HCT116 (cell line): ENCODE results near the gene TMEM156. TPM values are rescaled to one million over a fixed set of nuclear protein-coding genes. Genes with fewer than 3 reads are reported as not detected.

Experiments
- ATAC-seq: fragments of 200-7000 bp; cut with Tn5 transposase; 2 replicates; pipeline ENCODE4 v1.9.1; 2020; ENCODE audit warnings: mild to moderate bottlenecking, moderate library complexity
- BruUV-seq: library from RNA; stranded (reverse); fragments of 400-500 nt; replicated peaks from 2 replicates; lab custom pipeline; 2021; lab: Mats Ljungman, UMichigan
- CTCF ChIA-PET: fragments of 300-600 bp; sonication (Branson Sonifier 250); formaldehyde crosslinking; loops from one replicate; lab custom pipeline; 2021; ENCODE audit warnings: antibody characterized with exemption; lab: Charles Lee
- POLR2A ChIA-PET: fragments of 300-600, 350-600 bp; sonication (Branson Sonifier 250); formaldehyde crosslinking; loops from one replicate; lab custom pipeline; 2021; ENCODE audit warnings: antibody characterized with exemption; lab: Charles Lee
- RAD21 ChIA-PET, 2 experiments: fragments of 300-600 bp; sonication (Branson Sonifier 250); formaldehyde crosslinking; loops; one replicate each; lab custom pipeline; 2023; ENCODE audit warnings: low total read pairs in 2 of 2; ENCODE audit not compliant: uncharacterized antibody in 2 of 2, unreplicated experiment in 2 of 2, low non-redundant PET in 1 of 2; lab: Charles Lee
- DNase-seq: peaks from one replicate; pipeline ENCODE4 v3.0.0-alpha.2; 2010; ENCODE audit warnings: low read depth, low spot score
- H2AFZ ChIP-seq: fragments of 200-600 bp; shearing (Covaris generic), sonication (generic); 2 replicates; pipeline ENCODE4 v1.6.1; 2017; ENCODE audit warnings: low read depth, mixed run types, mixed read lengths, antibody characterized with exemption, low read length; ENCODE audit not compliant: poor library complexity, severe bottlenecking
- H3K27ac ChIP-seq: 2 replicates; pipeline ENCODE4 v1.5.1; 2012; ENCODE audit warnings: low read depth, low read length
- H3K27me3 ChIP-seq: fragments of 200-600 bp; sonication (generic); 2 replicates; pipeline ENCODE4 v1.6.1; 2016; ENCODE audit warnings: mixed run types, low read length, mixed read lengths; ENCODE audit not compliant: insufficient read depth
- H3K36me3 ChIP-seq, 2 experiments: fragments of 200-500 bp in 1 of 2; fragments of 200-600 bp in 1 of 2; sonication (Bioruptor generic) in 1 of 2; sonication (generic) in 1 of 2; 2 replicates each; pipeline versions ENCODE4 v1.5.1 to v1.6.1; 2014 to 2016; ENCODE audit warnings: low read length in 2 of 2, inconsistent platforms in 1 of 2, mixed read lengths in 1 of 2, mixed run types in 1 of 2; ENCODE audit not compliant: insufficient read depth in 2 of 2, control insufficient read depth in 1 of 2
- H3K4me1 ChIP-seq, 2 experiments: fragments of 200-600 bp in 1 of 2; sonication (generic) in 1 of 2; 2 replicates each; pipeline versions ENCODE4 v1.5.1 to v1.6.1; 2012 to 2017; ENCODE audit warnings: low read length in 2 of 2, inconsistent platforms in 1 of 2, mild to moderate bottlenecking in 1 of 2, mixed read lengths in 1 of 2, mixed run types in 1 of 2, moderate library complexity in 1 of 2; ENCODE audit not compliant: insufficient read depth in 2 of 2, control insufficient read depth in 1 of 2
- H3K4me2 ChIP-seq: fragments of 200-600 bp; sonication (generic); 2 replicates; pipeline ENCODE4 v1.6.1; 2017; ENCODE audit warnings: mixed run types, low read length, mixed read lengths
- H3K4me3 ChIP-seq, 2 experiments: fragments of 200-600 bp in 1 of 2; sonication (generic) in 1 of 2; replicated peaks in 1 of 2; 2 replicates each; pipeline ENCODE4 v1.5.1; 2011 to 2016; ENCODE audit warnings: low read length in 2 of 2, control low read depth in 1 of 2, low read depth in 1 of 2, mild to moderate bottlenecking in 1 of 2, mixed read lengths in 1 of 2, mixed run types in 1 of 2
- H3K79me2 ChIP-seq: fragments of 200-600 bp; sonication (generic); 2 replicates; pipeline ENCODE4 v1.6.1; 2017; ENCODE audit warnings: mild to moderate bottlenecking, mixed run types, low read length, moderate library complexity, mixed read lengths; ENCODE audit not compliant: insufficient read depth
- H3K9ac ChIP-seq: fragments of 200-600 bp; sonication (generic); 2 replicates; pipeline ENCODE4 v1.6.1; 2016; ENCODE audit warnings: low read length, mixed read lengths
- H3K9me2 ChIP-seq: fragments of 200-600 bp; sonication (generic), shearing (Covaris generic); 2 replicates; pipeline ENCODE4 v1.6.1; 2017; ENCODE audit warnings: mixed run types, mild to moderate bottlenecking, moderate library complexity; ENCODE audit not compliant: insufficient read depth
- H3K9me3 ChIP-seq, 2 experiments: fragments of 200-500 bp in 1 of 2; fragments of 200-600 bp in 1 of 2; sonication (Bioruptor generic) in 1 of 2; sonication (generic) in 1 of 2; 2 replicates each; pipeline ENCODE4 v1.6.1; 2014 to 2017; ENCODE audit warnings: low read length in 2 of 2, mixed read lengths in 2 of 2, inconsistent platforms in 1 of 2, low read depth in 1 of 2, mild to moderate bottlenecking in 1 of 2, mixed run types in 1 of 2, moderate library complexity in 1 of 2; ENCODE audit not compliant: control insufficient read depth in 1 of 2, insufficient read depth in 1 of 2
- H4K20me1 ChIP-seq: fragments of 200-600 bp; sonication (generic), shearing (Covaris generic); 2 replicates; pipeline ENCODE4 v1.6.1; 2017; ENCODE audit warnings: mixed run types, mild to moderate bottlenecking, moderate library complexity; ENCODE audit not compliant: insufficient read depth
- ATF3 ChIP-seq: IDR thresholded peaks from 2 replicates; pipeline ENCODE4 v1.6.1; 2012
- CBX3 ChIP-seq: IDR thresholded peaks from 2 replicates; pipeline ENCODE4 v1.6.1; 2012; ENCODE audit warnings: low read depth
- CEBPB ChIP-seq: IDR thresholded peaks from 2 replicates; pipeline ENCODE4 v1.6.1; 2012; ENCODE audit warnings: low read depth
- EGR1 ChIP-seq: IDR thresholded peaks from 2 replicates; pipeline ENCODE4 v1.6.1; 2012; ENCODE audit warnings: low read depth
- EZH2 ChIP-seq: fragments of 200-600 bp; sonication (generic); IDR thresholded peaks from 2 replicates; pipeline ENCODE4 v1.6.1; 2017; ENCODE audit warnings: antibody characterized with exemption, mixed run types
- EZH2phosphoT487 ChIP-seq: fragments of 200-600 bp; IDR thresholded peaks from 2 replicates; pipeline ENCODE4 v1.6.1; 2018; ENCODE audit warnings: antibody characterized with exemption, borderline replicate concordance
- FOSL1 ChIP-seq: IDR thresholded peaks from 2 replicates; pipeline ENCODE4 v1.6.1; 2012; ENCODE audit warnings: low read depth
- JUND ChIP-seq: IDR thresholded peaks from 2 replicates; pipeline ENCODE4 v1.6.1; 2012
- MAX ChIP-seq: IDR thresholded peaks from 2 replicates; pipeline ENCODE4 v1.6.1; 2012
- POLR2A ChIP-seq: IDR thresholded peaks from 2 replicates; pipeline ENCODE4 v1.7.0; 2011; ENCODE audit warnings: borderline replicate concordance; ENCODE audit not compliant: insufficient read depth, insufficient read length; ENCODE audit errors: extremely low read depth
- SIN3A ChIP-seq: IDR thresholded peaks from 2 replicates; pipeline ENCODE4 v1.6.1; 2012; ENCODE audit warnings: low read depth
- SP1 ChIP-seq: IDR thresholded peaks from 2 replicates; pipeline ENCODE4 v1.6.1; 2012; ENCODE audit warnings: low read depth
- TCF7L2 ChIP-seq: IDR thresholded peaks from 2 replicates; pipeline ENCODE4 v1.7.0; 2011; ENCODE audit warnings: borderline replicate concordance, inconsistent platforms; ENCODE audit not compliant: insufficient read depth, insufficient read length; ENCODE audit errors: extremely low read depth
- YY1 ChIP-seq: IDR thresholded peaks from 2 replicates; pipeline ENCODE4 v1.6.1; 2011; ENCODE audit warnings: low read length, low read depth, moderate library complexity, mild to moderate bottlenecking; ENCODE audit not compliant: insufficient replicate concordance; ENCODE audit errors: extremely low read depth
- ZBTB33 ChIP-seq: IDR thresholded peaks from 2 replicates; pipeline ENCODE4 v1.6.1; 2011; ENCODE audit warnings: mild to moderate bottlenecking, low read length, moderate library complexity; ENCODE audit not compliant: insufficient replicate concordance; ENCODE audit errors: extremely low read depth
- ZFX ChIP-seq: fragments of 450-650 bp; IDR thresholded peaks from 2 replicates; pipeline ENCODE4 v1.6.1; 2017
- intact Hi-C: fragments of 100-400 bp; cut with micrococcal nuclease; formaldehyde crosslinking; loops from 2 replicates; pipeline ENCODE4 v1.10.0; 2022
- total RNA-seq: library from RNA; stranded (reverse); gene quantifications from one replicate; pipeline ENCODE4 v1.2.1, GENCODE V29; 2021; ENCODE audit not compliant: unreplicated experiment
- TF ChIP-seq, protein P1 (sequence below): IDR thresholded peaks from 2 replicates; pipeline ENCODE4 v1.6.1; 2012; ENCODE audit warnings: low read depth
- TF ChIP-seq, protein P2 (sequence below), 3 experiments: fragments of 200-600 bp in 1 of 3; sonication (generic) in 1 of 3; IDR thresholded peaks in 2 of 3; conservative IDR thresholded peaks in 1 of 3; 2 replicates each; pipeline ENCODE4 v1.5.1; 2012 to 2017; ENCODE audit warnings: low read depth in 2 of 3, low read length in 2 of 3, antibody characterized with exemption in 1 of 3, borderline replicate concordance in 1 of 3, control low read depth in 1 of 3, mild to moderate bottlenecking in 1 of 3, mixed read lengths in 1 of 3, mixed run types in 1 of 3, moderate library complexity in 1 of 3; ENCODE audit not compliant: insufficient read depth in 1 of 3

TMEM156 gene
- total RNA-seq, 1 experiment from 2014 or later = 0.22 TPM

- BruUV-seq = no TSS peak
- ChIA-PET RAD21 (no interaction called here), POLR2A (interaction anchor here (0.6 kb wide), 1 partner anchor 1076 kb away, joined by 3 read pairs; no protein-coding TSS in a partner anchor), CTCF (no interaction called here)
- no peaks in the 10 kb centered on the region for H4K20me1 ChIP-seq
- H2AFZ ChIP-seq = peak overlapping the region; percentile 3
- H3K9me2 ChIP-seq = no peaks in the 10 kb centered on the region
- no peak for ATAC-seq
- no peak overlapping the region for H3K27ac ChIP-seq
- no peak overlapping the region for H3K9ac ChIP-seq
- H3K36me3 ChIP-seq = no peaks in the 10 kb centered on the region
- intact Hi-C loops = no loop called here
- H3K9me3 ChIP-seq = no peaks in the 10 kb centered on the region
- no peak overlapping the region for H3K4me3 ChIP-seq
- H3K4me2 ChIP-seq = no peak overlapping the region
- no peaks in the 10 kb centered on the region for H3K79me2 ChIP-seq
- 0 out of 4 replicates have a peak, but pooled peaks cover 0 to 3% of the 10 kb centered on the region in 2 experiments for H3K4me1 ChIP-seq
- peak; percentile 74 for DNase-seq
- no peaks in the 10 kb centered on the region for H3K27me3 ChIP-seq
- TF ChIP-seq FOSL1 (peak; percentile 84), EGR1 (0 out of 2 replicates have a peak, but pooled peaks have one; percentile 41), TCF7L2 (peak; percentile 75), EZH2phosphoT487 (no peak), ZBTB33 (no peak), ZFX (no peak), ATF3 (peak; percentile 78), YY1 (peak; percentile 12), JUND (peak; percentile 87), SIN3A (no peak), SP1 (peak; percentile 77), POLR2A (no peak), EZH2 (no peak), CEBPB (peak; percentile 95), MAX (0 out of 2 replicates have a peak, but pooled peaks have one; percentile 39), CBX3 (peak; percentile 87)
- TF ChIP-seq, protein P1, sequence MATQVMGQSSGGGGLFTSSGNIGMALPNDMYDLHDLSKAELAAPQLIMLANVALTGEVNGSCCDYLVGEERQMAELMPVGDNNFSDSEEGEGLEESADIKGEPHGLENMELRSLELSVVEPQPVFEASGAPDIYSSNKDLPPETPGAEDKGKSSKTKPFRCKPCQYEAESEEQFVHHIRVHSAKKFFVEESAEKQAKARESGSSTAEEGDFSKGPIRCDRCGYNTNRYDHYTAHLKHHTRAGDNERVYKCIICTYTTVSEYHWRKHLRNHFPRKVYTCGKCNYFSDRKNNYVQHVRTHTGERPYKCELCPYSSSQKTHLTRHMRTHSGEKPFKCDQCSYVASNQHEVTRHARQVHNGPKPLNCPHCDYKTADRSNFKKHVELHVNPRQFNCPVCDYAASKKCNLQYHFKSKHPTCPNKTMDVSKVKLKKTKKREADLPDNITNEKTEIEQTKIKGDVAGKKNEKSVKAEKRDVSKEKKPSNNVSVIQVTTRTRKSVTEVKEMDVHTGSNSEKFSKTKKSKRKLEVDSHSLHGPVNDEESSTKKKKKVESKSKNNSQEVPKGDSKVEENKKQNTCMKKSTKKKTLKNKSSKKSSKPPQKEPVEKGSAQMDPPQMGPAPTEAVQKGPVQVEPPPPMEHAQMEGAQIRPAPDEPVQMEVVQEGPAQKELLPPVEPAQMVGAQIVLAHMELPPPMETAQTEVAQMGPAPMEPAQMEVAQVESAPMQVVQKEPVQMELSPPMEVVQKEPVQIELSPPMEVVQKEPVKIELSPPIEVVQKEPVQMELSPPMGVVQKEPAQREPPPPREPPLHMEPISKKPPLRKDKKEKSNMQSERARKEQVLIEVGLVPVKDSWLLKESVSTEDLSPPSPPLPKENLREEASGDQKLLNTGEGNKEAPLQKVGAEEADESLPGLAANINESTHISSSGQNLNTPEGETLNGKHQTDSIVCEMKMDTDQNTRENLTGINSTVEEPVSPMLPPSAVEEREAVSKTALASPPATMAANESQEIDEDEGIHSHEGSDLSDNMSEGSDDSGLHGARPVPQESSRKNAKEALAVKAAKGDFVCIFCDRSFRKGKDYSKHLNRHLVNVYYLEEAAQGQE = no peak
- TF ChIP-seq, protein P2, sequence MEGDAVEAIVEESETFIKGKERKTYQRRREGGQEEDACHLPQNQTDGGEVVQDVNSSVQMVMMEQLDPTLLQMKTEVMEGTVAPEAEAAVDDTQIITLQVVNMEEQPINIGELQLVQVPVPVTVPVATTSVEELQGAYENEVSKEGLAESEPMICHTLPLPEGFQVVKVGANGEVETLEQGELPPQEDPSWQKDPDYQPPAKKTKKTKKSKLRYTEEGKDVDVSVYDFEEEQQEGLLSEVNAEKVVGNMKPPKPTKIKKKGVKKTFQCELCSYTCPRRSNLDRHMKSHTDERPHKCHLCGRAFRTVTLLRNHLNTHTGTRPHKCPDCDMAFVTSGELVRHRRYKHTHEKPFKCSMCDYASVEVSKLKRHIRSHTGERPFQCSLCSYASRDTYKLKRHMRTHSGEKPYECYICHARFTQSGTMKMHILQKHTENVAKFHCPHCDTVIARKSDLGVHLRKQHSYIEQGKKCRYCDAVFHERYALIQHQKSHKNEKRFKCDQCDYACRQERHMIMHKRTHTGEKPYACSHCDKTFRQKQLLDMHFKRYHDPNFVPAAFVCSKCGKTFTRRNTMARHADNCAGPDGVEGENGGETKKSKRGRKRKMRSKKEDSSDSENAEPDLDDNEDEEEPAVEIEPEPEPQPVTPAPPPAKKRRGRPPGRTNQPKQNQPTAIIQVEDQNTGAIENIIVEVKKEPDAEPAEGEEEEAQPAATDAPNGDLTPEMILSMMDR (IDR thresholded peaks at IDR 0.05 in 2 of 3, conservative IDR thresholded peaks at IDR 0.05 in 1 of 3; ENCODE audit: borderline replicate concordance in 1 of 3, insufficient read depth in 1 of 3, low read depth in 2 of 3, low read length in 2 of 3) = no peak
Measured at GRCh38 chr4:38967260-38968095, 64.7 kb downstream of the TMEM156 start.
